Daoy (cell line): ENCODE results near the gene XPNPEP2. TPM values are rescaled to one million over a fixed set of nuclear protein-coding genes. Genes with fewer than 3 reads are reported as not detected.
A peak's percentile ranks its signal among the peaks of the same experiment; 100 is the strongest.

Experiments
- DNase-seq: peaks from one replicate; pipeline ENCODE4 v3.0.0-alpha.2; 2015; ENCODE audit warnings: low read depth
- total RNA-seq: library from RNA; depleted of rRNA; stranded (reverse); fragments of >200 nt; shearing (Covaris generic); gene quantifications from 2 replicates; pipeline ENCODE4 v1.2.3, GENCODE V29; 2014

XPNPEP2 gene
- total RNA-seq, 1 experiment from 2014 or later, result not detected

GRCh38 chrX:129749069-129749468 lies 10.3 kb downstream of the XPNPEP2 start:
- no peak for DNase-seq

- DNase-seq, result no peak
Measured at GRCh38 chrX:129750971-129751370, 12.2 kb downstream of the XPNPEP2 start.

DNA sequence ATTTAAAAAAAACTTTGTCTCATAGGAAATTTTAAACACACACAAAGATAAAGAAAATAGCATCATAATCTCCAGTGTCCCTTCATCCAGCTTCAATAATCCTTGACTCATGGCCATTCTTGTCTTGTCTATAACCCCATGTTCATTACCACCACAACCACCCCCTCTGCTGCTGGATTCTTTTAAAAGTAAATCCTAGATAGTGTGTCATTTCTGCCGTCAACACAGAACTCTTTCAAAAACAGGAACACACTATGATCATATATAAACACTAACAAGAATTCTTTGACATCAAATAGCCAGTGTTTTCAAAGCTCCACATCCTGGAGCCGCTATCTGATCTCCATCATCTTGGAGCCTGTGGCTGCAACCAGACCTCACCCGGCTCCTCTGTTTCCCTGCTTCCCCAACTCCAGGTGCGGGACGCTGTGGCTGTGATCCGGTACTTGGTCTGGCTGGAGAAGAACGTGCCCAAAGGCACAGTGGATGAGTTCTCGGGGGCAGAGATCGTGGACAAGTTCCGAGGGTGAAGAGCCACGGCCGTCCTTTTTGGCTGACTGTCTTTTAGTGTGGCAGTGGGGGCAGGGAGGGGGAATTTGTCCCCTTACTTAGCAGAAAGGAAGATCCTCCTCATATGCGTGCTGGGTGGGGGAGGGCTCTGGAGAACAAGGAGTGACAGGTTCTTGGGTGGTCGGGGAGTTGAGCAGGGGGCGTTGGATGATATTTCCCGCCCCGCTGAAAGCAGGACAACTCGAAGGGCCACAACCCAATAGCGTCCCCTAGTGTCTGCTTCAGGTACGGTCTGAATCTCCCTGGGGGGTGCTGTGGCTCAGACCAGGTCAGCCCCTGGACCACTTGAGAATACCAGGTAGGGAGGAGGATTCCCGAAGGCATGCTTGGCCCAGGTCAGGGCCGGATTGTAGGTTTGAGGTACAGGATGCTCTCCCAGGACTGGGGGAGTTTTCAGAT lies 15.6 kb downstream of the XPNPEP2 start:
- no peak for DNase-seq

GRCh38 chrX:129755779-129756650 lies 17.2 kb downstream of the XPNPEP2 start:
- no peak for DNase-seq

GRCh38 chrX:129759576-129760061 lies 20.8 kb downstream of the XPNPEP2 start:
- peak; percentile 68 for DNase-seq

GRCh38 chrX:129760155-129760554 lies 21.4 kb downstream of the XPNPEP2 start:
- DNase-seq, result no peak

DNA sequence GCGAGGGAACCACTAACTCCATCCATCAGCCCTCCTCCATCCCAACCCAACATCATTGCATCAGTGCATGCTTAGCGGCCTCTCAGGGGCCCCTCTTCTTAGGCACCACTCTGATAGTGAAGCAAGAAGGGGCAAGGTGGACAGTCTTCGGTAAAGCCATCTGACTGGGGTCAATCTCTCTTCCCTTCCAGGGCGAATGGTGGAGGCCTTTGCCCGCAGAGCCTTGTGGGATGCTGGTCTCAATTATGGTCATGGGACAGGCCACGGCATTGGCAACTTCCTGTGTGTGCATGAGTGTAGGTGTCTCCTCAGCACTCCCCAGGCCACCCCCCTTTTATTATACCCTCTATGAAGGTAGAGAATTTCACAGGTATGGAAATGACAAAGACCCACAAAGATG lies 22.2 kb downstream of the XPNPEP2 start:
- no peak for DNase-seq

DNA sequence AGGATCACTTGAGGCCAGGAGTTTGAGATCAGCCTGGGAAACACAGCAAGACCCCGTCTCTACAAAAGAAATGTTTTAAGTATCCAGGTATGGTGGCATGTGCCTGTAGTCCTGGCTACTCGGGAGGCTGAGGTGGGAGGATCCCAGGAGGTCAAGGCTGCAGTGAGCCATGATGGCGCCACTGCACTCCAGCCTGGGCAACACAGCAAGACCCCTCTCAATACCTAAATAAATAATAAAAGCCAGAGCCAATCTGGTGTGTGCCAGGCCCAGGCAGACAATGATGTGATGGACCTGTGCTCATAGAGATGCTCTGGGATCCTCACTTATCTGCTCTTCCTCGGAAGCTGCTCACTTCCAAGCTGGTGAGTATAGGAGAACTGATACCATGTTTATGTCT lies 22.8 kb downstream of the XPNPEP2 start:
- no peak for DNase-seq

DNA sequence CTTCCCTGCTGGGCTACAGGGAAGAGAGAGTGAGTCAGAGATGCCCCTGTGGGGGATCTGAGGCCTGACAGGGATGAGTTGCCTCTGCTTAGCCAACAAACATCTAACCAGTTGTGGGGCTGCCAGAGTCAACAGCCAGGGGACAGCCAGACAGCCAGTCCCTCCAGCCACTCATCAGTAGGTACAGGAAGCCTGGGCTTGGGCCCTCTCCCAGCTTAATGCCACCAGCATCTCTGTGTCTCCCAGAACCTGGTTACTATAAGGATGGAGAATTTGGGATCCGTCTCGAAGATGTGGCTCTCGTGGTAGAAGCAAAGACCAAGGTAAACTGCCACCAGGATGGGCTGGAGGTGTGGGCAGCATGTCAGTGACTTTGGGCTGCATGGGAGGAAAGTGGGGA lies 23.7 kb downstream of the XPNPEP2 start:
- DNase-seq, result no peak

- no peak for DNase-seq
Measured at GRCh38 chrX:129763666-129764065, 24.9 kb downstream of the XPNPEP2 start.

- DNase-seq, result no peak
Measured at GRCh38 chrX:129768186-129768585, 29.4 kb downstream of the XPNPEP2 start.

- DNase-seq, result no peak
Measured at GRCh38 chrX:129768586-129769466, 30.0 kb downstream of the XPNPEP2 start.

- no peak for DNase-seq
Measured at GRCh38 chrX:129769467-129770154, 30.8 kb downstream of the XPNPEP2 start.

DNA sequence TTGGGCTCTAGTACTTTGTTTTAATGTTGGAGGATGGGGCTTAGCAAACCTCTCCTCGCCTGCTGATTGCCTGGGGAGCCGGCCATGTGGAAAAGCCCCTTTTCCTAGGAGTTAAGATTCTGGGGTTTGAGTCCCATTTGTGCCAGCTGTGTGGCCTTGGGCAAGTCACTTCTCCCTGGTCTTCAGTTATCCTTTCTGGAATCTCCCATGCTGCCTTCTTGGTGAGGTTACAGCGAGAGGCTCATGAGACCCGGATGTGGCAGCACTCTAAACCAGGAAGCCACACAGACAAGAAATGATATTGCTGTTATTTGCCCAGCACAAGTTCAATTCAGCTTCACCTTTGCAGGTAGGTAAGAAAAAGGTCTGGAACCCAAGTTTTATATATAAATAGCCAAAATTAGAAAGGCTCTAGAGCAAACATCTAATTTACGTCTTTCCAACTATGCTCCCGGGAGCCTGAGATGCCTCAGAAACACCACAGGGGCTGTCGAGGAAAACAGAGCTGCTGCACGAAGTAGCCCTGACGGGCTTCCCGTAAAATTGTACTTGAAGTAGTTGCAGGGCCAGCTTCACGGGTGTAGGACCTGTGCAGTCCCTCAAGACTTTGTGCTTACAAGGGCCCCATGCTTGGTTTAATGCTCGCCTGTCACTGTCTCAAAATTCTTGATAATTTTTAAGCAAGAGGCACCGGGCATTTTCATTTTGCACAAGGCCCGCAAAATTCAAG lies 32.7 kb downstream of the XPNPEP2 start:
- DNase-seq, result no peak

DNA sequence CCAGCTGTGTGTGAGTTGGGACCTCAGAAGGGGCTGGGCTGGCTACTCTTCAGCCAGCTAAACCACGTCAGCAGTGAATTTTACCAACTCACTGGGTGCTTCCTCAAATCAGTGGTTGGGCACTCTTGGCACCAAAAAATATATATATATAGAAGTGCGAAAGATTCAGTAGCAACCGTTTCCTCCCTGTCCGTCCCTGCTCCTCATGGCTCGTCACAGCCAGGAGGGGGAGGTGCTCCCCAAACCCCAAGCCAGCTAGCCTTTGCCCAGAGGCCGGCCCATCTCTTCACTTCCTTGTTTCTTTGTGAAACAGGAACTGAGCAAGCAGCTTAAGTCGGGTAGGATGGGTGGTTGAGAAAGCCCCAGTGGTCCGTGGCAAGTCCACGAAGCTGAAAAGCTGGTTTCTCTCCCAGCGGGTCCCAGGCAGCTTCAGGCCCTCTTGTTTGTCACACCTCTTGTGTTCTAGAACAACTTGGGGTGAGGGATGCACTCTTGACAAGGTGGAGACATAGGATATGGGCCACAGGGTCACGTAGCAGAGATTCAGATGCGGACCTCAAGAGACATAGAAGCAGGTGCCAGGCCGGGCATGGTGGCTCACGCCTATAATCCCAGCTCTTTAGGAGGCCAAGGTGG lies 34.1 kb downstream of the XPNPEP2 start:
- no peak for DNase-seq

GRCh38 chrX:129773649-129774458 lies 35.1 kb downstream of the XPNPEP2 start:
- DNase-seq, result no peak

DNA sequence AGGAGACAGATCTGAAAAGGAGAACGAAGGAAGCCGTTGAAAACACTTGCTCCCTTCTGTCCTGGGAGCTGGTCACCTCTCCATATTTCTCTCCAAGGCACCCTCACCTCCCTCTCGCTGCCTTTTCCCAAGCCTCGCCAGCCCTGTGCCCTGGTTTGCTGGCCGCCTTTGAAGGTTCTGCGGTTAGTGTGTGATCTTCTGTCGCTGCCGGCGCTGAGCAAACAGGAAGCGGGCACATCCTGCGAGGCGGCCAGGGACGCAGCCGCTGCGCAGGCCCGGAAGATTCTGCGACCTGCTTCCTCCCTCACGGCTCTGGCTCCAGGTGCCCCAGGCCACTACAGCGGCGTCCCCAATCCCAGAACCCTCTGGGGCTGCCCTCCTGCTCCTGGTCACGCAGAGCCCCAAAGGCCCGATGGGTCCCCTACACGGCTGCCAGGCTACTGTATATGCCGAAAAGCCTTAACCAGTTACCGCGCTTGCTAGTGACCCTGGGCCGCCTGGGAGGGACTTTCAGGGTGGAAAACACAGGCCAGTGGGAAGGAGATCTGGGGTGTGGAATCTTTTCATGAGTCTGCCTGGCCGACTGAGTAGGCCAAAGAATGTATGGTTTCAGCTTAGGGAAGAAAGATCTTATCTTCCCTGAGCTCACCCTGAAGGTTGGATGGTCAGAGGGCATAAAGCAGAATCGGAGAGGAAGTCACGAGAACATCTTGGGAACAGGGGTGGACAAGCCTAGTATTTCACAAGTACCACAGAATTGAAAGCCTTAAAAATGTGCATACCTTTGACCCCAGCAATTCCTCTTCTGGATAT lies 38.6 kb downstream of the XPNPEP2 start:
- DNase-seq, result no peak
